CD4-positive, alpha-beta T cell treated with Interleukin-17A for 1 hour (primary cell): ENCODE measurements around the gene CARMIL3.
"Not testable (repeated sequence)": the region's sequence is repeated elsewhere in the genome, so short reads cannot be mapped to it uniquely, and the experiment has no call there.

Source experiments
- DNase-seq: peaks from one replicate; pipeline ENCODE4 v3.0.0-alpha.2; 2020

Gene CARMIL3, protein sequence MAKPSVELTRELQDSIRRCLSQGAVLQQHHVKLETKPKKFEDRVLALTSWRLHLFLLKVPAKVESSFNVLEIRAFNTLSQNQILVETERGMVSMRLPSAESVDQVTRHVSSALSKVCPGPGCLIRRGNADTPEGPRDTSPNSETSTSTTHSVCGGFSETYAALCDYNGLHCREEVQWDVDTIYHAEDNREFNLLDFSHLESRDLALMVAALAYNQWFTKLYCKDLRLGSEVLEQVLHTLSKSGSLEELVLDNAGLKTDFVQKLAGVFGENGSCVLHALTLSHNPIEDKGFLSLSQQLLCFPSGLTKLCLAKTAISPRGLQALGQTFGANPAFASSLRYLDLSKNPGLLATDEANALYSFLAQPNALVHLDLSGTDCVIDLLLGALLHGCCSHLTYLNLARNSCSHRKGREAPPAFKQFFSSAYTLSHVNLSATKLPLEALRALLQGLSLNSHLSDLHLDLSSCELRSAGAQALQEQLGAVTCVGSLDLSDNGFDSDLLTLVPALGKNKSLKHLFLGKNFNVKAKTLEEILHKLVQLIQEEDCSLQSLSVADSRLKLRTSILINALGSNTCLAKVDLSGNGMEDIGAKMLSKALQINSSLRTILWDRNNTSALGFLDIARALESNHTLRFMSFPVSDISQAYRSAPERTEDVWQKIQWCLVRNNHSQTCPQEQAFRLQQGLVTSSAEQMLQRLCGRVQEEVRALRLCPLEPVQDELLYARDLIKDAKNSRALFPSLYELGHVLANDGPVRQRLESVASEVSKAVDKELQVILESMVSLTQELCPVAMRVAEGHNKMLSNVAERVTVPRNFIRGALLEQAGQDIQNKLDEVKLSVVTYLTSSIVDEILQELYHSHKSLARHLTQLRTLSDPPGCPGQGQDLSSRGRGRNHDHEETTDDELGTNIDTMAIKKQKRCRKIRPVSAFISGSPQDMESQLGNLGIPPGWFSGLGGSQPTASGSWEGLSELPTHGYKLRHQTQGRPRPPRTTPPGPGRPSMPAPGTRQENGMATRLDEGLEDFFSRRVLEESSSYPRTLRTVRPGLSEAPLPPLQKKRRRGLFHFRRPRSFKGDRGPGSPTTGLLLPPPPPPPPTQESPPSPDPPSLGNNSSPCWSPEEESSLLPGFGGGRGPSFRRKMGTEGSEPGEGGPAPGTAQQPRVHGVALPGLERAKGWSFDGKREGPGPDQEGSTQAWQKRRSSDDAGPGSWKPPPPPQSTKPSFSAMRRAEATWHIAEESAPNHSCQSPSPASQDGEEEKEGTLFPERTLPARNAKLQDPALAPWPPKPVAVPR (N-terminal part only)

DNA sequence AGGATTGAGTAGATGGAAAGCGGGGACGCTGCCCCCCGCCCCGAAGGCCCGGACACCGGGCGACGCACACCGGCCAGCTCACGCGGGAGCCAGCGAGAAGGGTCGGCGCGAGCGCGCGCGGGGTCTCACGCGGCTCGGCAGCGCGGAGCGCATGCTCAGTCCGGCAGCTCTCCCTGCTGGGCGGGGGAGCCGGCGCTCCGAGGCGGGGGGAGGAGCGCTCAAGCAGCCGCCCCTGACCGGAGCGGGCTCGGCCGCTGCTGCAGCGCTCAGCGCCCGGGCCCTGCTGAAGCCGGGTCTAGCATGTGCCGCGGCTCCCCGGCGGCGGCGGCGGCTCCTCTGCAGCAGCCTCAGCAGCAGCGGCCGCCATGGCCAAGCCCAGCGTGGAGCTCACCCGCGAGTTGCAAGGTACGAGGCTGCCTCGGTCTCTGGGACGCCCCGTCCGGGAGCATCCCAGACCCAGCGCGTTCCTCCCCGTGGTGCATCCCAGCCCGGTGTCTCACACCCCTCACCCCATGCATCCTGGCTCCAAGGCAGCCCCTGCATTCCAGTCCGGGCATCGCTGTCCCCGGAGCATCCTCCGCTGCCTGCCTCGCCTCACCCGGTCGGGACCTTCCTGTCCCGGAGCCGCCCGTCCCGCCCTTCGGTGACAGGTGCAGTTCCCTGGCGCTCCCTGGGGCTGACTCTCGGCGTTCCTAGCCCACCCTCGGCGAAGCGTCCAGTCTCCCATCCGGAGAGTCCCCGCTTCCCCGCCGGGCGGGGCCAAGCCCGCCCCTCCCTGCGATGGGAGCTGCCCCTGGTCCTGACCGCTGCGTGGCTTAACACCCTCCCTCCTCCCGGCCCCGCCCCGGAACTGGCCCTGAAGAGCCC, at the start of gene CARMIL3:
TSS of gene CARMIL3 (plus strand) at position 221 of the 867 bp plus-strand sequence. CDS start at position 366, 145 bp downstream.
- DNase-seq, result peak; percentile 57

DNA sequence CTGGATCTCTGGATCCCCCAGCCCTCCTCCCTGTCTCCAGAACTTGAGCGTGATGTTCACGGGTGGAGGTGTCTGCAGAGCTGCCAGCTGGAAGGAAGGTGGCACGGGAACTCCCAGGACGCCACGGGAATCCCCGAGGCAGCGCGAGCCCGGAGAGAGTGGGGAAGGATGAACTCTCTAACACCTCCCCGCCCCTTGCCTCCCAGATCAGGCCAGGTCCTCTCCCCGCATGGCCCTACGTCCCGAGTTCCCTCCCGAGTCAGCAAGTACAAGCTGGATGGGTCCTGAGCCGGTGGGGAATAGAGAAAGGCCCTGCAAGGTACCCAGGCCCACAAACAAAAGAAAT, 45.4 kb upstream of the CARMIL3 start:
- DNase-seq, result not testable (repeated sequence)

DNA sequence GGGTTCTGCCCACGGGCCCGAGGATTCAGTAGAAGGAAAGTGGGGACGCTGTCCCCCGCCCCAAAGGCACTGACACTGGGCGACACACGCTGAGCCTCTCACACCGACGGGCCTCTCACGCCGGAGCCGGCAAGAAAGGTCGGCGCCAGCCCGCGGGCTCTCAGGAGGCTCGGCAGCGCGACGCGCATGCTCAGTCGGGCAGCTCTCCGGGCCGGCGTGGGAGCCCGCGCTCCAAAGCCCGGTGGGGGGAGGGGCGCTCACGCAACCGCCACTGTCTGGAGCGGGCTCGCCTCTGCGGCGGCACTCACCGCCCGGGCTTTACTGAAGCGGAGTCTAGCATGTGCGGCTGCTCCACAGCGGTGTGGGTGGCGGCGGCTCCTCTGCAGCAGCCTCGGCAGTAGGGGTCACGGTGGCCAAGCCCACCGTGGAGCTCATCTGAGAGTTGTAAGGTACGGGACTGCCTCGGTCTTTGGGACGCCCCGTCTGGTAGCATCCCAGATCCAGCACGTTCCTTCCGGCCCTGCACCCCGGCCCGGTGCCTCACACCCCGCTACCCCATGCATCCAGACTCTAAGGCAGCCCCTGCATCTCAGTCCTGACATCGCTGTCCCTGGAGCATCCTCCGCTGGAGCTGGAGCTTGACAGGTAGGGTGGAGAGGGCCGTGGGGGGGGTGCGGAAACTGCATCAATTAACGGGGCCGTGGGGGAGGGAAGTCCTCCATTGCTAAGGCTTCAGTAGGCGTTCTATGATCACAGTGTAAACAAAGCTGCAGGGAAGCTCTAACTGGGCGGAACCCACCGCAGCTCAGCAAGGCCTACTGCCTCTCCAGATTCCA, 44.8 kb upstream of the CARMIL3 start:
- peak; percentile 66 for DNase-seq

DNA sequence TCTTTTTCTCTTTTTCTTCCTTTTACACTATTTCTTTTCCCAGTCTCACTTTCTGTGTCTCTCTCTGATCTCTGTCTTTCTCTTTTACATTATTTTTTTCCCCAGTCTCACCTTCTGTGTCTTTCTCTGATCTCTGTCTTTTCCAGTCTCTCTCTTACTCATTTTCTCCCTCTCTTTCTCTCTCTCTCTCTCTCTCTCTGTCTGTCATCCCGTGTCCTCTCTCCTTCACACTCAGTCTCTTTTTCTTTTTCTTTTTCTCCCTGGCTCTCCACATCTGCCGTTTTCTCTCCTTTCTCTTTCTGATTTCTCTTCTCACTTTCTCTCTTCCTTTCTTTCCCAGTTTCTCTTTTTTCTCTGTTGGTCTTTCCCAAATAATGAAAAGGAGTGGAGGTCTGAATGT, 40.8 kb upstream of the CARMIL3 start:
- DNase-seq, result no peak

DNA sequence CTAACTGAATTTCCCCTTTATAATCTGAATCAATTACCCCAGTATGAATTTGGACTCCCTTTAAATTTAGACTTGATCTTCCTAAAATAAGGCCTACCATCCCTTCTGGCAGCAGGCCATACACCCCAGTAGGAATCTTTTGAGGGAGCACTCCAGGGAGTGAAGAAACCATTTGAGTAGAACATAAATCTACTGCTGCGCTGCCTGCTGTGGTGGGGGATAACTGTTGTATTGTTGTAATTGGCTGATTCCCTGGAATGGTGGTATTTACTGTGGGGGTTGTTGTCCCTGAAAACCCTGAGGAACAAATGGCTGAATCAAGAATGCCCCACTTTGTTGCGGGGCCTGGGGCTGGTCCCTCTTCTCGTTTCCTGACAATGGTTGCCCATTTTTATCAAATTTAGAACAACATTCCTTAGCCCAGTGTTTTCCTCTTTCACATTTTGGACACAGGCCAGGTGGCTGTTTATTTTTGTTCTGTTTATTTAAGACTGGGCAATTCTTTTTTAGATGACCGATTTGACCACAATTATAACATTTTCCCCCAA, 39.0 kb upstream of the CARMIL3 start:
- DNase-seq, result not testable (repeated sequence)

DNA sequence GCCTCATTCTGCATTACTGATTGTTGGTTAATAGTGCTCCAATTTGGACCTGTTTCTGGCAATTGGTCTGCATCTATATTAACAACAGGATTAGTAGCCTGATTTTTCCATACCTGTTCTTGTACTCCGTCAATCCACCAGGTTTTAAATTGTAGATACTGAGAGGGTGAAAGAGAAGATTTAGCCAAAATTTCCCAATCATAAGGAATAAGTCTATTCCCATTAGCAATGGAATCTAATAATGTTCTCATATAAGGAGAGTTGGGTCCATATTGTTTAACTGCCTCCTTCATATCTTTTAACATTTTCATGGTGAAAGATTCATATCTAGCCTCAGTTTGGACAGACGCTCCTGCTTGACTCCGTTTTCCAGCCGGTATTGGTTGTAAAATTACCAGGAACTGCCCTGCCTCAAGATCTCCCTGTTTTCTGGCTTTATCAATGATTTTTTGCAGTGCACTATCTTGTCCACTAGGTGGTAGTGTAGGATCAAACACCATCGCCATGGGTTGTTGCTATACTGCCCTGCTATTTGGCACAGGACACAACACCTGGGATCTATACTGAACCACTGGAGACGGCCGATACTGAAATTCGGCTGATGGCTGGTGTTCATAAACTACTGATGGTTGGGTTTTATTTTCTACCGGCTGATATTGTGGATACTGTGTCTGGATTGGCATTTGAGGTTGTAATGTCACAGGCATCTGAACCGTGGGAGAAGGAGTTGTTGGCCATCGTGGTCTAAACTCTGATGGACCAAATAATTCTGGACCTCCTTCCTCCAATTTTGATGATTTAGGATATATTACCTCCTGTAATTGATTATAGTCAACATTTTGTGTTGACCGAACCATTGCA, 37.9 kb upstream of the CARMIL3 start:
- DNase-seq, result peak; percentile 84

DNA sequence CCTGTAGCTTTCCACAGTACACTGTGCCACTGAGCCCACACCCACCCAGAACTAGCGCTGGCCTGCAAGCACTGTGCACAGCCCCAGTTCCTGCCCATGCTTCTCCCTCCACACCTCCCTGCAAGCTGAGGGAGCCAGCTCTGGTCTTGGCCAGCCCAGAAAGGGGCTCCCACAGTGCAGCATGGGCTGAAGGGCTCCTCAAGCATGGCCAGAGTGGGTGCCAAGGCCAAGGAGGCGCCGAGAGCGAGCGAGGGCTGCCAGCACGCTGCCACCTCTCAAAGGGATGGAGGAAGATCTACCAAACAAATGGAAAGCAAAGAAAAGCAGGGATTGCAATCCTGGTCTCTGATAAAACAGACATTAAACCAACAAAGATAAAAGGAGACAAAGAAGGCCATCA, 36.1 kb upstream of the CARMIL3 start:
- not testable (repeated sequence) for DNase-seq

DNA sequence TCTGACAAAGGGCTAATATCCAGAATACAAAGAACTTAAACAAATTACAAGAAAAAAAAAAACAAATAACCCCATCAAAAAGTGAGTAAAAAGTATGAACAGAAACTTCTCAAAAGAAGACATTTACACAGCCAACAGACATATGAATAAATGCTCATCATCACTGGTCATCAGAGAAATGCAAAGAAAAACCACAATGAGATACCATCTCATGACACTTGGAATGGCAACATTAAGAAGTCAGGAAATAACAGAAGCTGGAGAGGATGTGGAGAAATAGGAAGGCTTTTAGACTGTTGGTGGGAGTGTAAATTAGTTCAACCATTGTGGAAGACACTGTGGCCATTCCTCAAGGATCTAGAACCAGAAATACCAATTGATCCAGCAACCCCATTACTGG, 32.8 kb upstream of the CARMIL3 start:
- not testable (repeated sequence) for DNase-seq

DNA sequence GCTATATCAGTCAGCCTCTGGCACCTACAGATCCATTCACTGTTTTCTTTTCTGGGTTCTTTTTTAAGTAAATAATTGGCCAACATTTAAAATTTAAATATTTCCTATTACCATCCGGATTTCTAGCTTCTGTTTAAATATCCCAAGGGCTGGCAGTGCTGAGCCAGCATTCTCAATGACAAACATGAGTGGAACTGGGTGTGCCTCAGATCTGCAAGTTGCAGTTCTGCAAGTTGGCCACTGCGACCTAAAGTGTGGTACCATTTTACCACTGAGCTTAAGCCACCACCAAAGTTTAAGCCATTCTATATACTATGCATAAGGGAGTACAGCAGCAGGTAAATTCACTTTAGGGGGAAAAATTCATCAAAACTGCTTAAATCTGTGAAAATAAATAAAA, 31.9 kb upstream of the CARMIL3 start:
- DNase-seq, result not testable (repeated sequence)

DNA sequence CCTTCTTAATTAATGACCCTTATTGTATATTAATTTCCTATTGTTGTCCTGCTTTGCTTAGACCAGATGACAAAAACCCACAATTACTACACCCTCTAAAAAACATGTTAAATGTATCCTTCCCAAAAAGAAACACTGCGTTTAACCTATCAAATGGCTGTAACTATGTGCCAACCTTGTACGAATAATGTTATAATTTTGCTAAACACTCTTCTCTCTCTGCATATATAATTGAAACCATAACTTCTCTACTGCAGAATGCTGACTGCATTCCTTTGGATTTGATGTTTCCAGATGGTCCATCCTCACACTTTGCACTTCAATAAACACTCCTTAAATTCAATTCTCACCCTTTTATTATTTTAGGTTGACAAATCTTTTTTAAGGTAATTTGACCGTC, 31.3 kb upstream of the CARMIL3 start:
- DNase-seq, result not testable (repeated sequence)

DNA sequence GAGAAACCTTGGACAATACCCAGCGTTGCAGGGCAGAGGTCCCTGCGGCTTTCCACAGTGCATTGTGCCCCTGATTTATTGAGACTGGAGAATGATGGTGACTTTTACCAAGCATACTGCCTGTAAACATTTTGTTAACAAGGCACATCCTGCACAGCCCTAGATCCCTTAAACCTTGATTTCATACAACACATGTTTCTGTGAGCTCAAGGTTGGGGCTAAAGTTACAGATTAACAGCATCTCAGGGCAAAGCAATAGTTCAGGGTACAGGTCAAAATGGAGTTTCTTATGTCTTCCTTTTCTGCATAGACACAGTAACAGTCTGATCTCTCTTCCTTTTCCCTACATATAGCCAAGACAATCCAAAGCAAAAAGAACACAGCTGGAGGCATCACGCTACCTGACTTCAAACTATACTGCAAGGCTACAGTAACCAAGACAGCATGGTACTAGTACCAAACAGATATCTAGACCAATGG, 26.8 kb upstream of the CARMIL3 start:
- DNase-seq, result not testable (repeated sequence)

DNA sequence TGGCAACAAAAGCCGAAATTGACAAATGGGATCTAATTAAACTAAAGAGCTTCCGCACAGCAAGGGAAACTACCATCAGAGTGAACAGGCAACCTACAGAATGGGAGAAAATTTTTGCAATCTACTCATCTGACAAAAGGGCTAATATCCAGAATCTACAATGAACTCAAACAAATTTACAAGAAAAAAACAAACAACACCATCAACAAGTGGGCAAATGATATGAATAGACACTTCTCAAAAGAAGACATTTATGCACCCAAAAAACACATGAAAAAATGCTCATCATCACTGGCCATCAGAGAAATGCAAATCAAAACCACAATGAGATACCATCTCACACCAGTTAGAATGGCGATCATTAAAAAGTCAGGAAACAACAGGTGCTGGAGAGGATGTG, 22.1 kb upstream of the CARMIL3 start:
- not testable (repeated sequence) for DNase-seq

DNA sequence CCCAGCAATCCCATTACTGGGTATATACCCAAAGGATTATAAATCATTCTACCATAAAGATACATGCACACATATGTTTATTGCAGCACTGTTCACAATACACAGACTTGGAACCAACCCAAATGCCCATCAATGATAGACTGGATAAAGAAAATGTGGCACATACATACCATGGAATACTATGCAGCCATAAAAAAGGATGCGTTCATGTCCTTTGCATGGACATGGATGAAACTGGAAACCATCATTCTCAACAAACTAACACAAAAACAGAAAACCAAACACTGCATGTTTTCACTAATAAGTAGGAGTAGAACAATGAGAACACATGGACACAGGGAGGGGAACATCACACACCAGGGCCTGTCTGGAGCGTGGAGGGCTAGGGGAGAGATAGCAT, 20.5 kb upstream of the CARMIL3 start:
- DNase-seq, result not testable (repeated sequence)

DNA sequence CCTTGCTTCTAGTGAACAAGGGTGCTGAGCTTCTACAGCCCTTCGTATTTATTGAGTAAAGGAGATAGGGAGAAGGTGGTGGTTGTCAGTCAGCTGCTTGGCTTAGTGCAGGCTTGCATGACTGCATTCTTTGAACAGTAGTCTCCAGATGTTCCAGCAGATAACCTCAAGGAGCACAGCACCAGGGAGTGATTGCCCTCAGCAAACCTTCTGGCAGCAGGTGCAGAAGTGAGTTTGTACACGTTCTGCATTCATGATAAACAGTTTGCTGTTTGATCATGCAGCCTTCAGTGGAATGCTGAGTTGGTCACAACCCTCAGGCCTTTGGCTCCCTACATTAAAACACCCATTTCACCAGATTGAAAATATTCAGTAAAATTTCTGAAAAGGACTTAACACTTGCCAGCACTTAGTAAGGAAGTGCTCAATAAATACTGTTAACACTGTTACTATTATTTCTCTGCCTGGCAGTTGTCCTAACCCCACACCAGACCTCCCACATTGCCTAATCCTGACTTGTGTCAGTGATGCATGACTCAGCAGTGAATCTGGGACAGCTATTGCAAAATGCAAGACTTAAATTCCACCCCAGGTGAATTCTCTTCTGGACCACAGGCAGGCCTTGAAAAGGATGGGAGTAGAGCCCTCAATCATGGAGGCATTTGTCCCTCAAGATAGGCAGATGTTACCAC, 18.9 kb upstream of the CARMIL3 start:
- no peak for DNase-seq

DNA sequence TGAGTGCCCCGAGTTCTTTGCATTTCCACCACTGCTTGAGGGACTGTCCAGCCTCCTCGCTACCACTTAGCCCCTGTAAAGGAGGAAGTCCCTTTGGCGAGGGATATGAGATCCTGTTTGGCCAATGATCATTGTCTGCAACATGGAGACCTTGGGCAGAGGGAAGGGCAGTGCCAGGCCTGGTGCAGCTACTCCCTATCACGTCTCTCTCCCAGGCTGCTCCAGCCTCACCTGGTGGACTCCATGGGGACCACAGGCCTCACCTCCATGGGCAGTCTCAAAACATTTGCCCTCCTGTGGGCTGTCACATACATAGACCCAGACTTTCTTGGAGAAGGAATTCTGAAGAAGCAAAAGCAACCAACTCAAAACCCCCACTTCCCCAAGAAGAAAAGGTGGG, 16.0 kb upstream of the CARMIL3 start:
- DNase-seq, result not testable (repeated sequence)

DNA sequence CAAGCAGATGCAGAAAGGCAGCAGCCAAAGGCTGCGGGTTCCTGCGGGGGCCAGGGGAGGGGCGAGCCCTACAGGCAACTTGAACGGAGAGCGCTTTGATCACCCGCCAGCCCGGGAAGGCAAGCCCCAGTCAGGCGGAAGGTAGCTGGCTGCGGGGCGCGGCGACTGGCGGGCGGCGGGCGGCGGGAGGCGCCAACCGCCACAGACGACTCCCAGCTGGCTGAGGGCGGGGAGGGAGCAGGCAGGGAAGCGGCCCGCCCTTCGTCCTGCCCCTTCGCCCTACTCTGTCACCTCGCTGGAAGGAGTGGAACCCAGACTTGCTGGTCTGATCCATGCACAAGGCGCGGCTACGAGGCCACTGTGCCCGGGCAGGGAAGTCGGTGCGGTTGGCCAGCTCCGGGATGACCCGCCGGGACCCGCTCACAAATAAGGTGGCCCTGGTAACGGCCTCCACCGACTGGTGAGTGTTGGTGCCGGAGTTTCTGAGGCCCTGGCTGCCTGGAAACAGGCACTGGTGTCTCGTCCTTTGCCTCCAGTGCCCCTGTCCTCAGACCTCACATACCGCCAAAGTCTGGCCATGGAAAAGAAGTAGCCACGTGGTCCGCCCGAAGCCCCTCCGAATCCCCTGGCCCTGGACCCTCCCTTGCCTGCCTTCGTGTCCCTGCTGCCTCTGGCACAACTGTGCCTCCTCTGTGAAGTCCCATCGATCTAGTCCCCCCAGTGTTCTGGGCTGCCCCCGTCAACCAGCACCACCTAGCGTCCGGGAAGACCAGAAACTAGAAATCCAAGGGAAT, 15.4 kb upstream of the CARMIL3 start:
- peak; percentile 71 for DNase-seq

DNA sequence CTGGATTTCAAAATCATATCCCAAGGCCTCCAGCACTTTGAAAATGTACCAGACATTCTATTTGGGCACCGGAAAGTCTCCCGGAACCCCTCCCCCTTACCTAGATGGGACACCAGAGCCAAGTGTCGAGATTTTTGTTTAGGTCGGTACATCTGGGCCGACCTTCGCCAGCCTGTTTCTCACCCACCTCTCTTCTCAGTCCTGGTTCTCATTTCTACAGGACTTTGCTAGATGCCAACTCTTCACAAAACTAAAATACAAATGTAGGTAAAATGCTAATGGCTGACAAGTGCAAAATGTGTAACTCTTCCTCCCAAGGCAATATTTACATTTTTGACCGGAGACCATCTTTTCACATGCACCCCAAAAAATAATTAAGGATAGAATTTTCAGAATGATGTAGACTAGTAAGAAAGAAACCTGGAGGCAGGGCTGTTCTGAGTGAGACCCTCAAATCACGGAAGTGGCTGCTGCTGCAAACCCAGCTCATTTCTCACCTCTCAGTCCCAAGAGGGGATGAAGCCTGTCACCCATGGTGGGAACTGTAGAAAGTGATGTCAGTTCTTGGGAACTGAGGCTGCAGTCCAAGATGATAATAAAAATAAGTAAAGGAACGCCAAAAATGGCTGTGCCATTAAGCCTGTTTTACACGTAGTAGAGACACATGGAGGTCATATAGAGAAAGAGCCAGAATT, 14.7 kb upstream of the CARMIL3 start:
- DNase-seq, result not testable (repeated sequence)
